ENCODE results near the gene HTRA2. TPM values are rescaled to one million over a fixed set of nuclear protein-coding genes. Genes with fewer than 3 reads are reported as not detected.

HTRA2 gene
- total and polyA plus RNA-seq, 3 experiments from 2014 or later = 26.0 to 82.1 (median 81.0) TPM

DNA sequence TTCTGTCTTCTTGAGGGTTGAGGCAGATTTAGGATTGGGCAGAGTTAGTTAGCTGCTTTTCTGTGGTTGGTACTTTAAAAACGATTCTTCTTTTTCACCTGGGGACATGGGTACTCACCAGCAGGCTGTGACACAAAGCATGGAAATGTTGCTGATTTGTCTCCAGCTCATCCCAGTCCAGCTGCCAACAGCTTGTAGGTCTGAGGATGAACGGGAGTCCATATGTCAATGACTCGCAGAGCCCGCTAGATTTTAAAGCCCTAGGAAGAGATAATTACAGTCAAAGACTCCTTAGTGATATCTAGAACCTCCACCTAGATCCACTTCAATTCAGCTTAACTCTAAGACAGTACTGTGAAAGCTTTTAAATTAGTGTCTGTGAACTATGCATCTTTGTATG lies 45.6 kb downstream of the HTRA2 start:
- no peak for DNase-seq

DNA sequence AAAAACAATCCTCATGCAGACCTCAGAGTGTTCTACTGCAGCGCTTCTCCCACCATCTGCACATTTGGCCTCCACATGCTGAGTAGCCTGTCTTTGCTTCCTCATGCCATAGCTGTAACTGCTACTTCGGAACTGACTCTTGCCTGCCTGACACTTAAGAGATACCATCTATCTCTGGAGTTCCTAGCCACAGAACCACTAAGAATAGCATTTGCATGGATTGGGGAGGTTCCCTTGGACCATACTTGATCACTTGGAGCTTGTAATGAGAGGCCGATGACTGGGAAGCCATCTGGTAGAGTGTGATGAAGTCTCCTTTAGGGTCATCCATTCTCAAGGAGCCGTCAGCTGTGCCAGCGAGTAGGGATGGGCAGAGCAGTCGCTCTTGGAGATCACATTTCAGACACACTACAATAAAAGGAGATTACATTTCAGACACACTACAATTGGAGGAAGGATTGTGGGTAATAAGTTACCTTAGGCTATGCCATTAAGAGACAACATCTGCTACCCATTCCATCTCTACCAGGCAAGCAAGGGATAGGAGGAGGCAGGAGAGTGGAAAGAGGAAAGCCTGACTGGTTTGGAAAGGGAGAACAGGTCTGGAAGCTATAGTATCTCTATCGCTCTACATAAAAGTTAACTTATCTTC lies 46.6 kb downstream of the HTRA2 start:
- H3K4me3 ChIP-seq (ENCODE audit: low read length) = no peak overlapping the region
- ChIA-PET POLR2A (interaction anchor here (1.4 kb wide), 1 partner anchor 104 kb away, joined by 3 read pairs; the partner anchor contains the start of gene MRPL53), CTCF (interaction anchor here (1.2 to 1.3 kb wide), 2 partner anchors 10 to 184 kb away, joined by 3 to 4 read pairs; no protein-coding TSS in a partner anchor)
- H3K4me3 Mint-ChIP-seq = no peak overlapping the region
- peaks cover 11% of the 10 kb centered on the region for H3K4me1 ChIP-seq (ENCODE audit: insufficient read depth, low read length)
- H3K27me3 Mint-ChIP-seq = peaks cover 0 to 6% of the 10 kb centered on the region in 2 donors
- no peak overlapping the region for H3K27ac ChIP-seq (ENCODE audit: low read depth, low read length)
- H3K9me3 Mint-ChIP-seq = no peaks in the 10 kb centered on the region
- no peaks in the 10 kb centered on the region for H3K9me3 ChIP-seq (ENCODE audit: low read length)
- peak overlapping the region in 1 of 8 donors; percentile 24 for H3K27ac Mint-ChIP-seq
- H3K27me3 ChIP-seq (ENCODE audit: insufficient read depth, low read length, poor library complexity, severe bottlenecking) = no peaks in the 10 kb centered on the region
- peaks cover 0 to 4% (median 0%) of the 10 kb centered on the region in 3 donors for H3K36me3 Mint-ChIP-seq
- H3K4me1 Mint-ChIP-seq = peaks cover 14 to 15% (median 15%) of the 10 kb centered on the region in 3 donors
- DNase-seq = no peak
- H3K36me3 ChIP-seq (ENCODE audit: insufficient read depth, low read length) = no peaks in the 10 kb centered on the region

More for the DNA sequence above, 45.6 kb downstream of the HTRA2 start:
- Histone ChIP-seq H3K9me3 (ENCODE audit: low read length) (no peaks in the 10 kb centered on the region), H3K27ac (ENCODE audit: low read depth, low read length) (no peak overlapping the region), H3K4me3 (ENCODE audit: low read length) (no peak overlapping the region), H3K36me3 (ENCODE audit: insufficient read depth, low read length) (no peaks in the 10 kb centered on the region), H3K4me1 (ENCODE audit: insufficient read depth, low read length) (peaks cover 11% of the 10 kb centered on the region), H3K27me3 (ENCODE audit: insufficient read depth, low read length, poor library complexity, severe bottlenecking) (no peaks in the 10 kb centered on the region)
- ChIA-PET CTCF (interaction anchor here (2.0 kb wide), 1 partner anchor 12 kb away, joined by 7 read pairs; no protein-coding TSS in a partner anchor), POLR2A (no interaction called here)
- Mint-ChIP-seq H3K9me3 (no peaks in the 10 kb centered on the region), H3K4me1 (peaks cover 14 to 15% (median 15%) of the 10 kb centered on the region in 3 donors), H3K27me3 (peaks cover 0 to 3% of the 10 kb centered on the region in 2 donors), H3K27ac (no peak overlapping the region), H3K4me3 (no peak overlapping the region), H3K36me3 (peaks cover 0 to 4% (median 0%) of the 10 kb centered on the region in 3 donors)

DNA sequence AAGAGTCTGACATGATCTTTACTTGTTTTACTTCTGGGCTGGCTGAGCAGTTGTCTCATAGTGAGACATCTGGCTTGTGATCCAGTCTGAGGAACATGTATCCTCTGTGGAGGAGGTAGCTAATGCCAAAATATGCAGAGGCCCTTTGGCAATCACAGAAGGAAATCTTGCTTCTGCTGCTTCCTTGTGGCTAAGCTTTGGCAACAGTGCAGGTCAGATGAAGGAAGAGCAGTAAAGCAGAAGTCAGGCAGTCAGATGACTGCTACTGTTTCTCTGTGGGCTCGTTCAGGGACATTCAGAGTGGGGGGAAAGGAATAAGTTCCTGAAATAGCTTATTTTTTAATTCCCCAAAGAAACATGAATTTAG lies 47.1 kb downstream of the HTRA2 start:
- Mint-ChIP-seq H3K27ac (peak overlapping the region in 1 of 8 donors; percentile 23), H3K9me3 (no peaks in the 10 kb centered on the region), H3K4me1 (peaks cover 14 to 15% (median 15%) of the 10 kb centered on the region in 3 donors), H3K27me3 (peaks cover 0 to 6% of the 10 kb centered on the region in 2 donors), H3K36me3 (peaks cover 0 to 4% (median 0%) of the 10 kb centered on the region in 3 donors), H3K4me3 (no peak overlapping the region)
- Histone ChIP-seq H3K9me3 (ENCODE audit: low read length) (no peaks in the 10 kb centered on the region), H3K36me3 (ENCODE audit: insufficient read depth, low read length) (no peaks in the 10 kb centered on the region), H3K27me3 (ENCODE audit: insufficient read depth, low read length, poor library complexity, severe bottlenecking) (no peaks in the 10 kb centered on the region), H3K27ac (ENCODE audit: low read depth, low read length) (no peak overlapping the region), H3K4me1 (ENCODE audit: insufficient read depth, low read length) (peaks cover 11% of the 10 kb centered on the region), H3K4me3 (ENCODE audit: low read length) (no peak overlapping the region)
- CTCF ChIA-PET = interaction anchor here (1.2 to 1.4 kb wide), 3 partner anchors 9 to 185 kb away, joined by 3 to 4 read pairs (median 3); no protein-coding TSS in a partner anchor
- POLR2A ChIA-PET = interaction anchor here (1.4 kb wide), 1 partner anchor 105 kb away, joined by 3 read pairs; the partner anchor contains the start of gene MRPL53
- no peak for DNase-seq

DNA sequence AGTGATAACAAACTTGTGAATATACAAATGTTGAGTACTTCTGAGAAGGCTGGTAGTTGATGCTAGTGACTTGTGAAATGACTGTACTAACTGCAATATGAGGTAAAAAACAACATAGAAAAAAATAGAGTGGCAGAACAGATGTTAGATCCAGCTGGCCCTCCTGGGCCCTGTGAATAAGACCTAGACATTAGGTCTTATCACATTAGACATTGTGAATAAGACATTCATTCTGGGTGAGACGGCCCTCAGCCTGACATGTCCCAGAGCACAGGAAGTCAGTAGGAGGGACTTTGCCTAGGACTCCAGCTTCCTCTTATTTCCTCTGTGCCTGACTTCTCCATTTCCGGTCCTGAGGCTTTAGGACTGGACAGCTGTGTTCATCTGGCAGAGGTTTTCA lies 47.7 kb downstream of the HTRA2 start:
- Histone ChIP-seq H3K4me3 (ENCODE audit: low read length) (no peak overlapping the region), H3K9me3 (ENCODE audit: low read length) (no peaks in the 10 kb centered on the region), H3K36me3 (ENCODE audit: insufficient read depth, low read length) (no peaks in the 10 kb centered on the region), H3K27ac (ENCODE audit: low read depth, low read length) (no peak overlapping the region), H3K4me1 (ENCODE audit: insufficient read depth, low read length) (peaks cover 11% of the 10 kb centered on the region), H3K27me3 (ENCODE audit: insufficient read depth, low read length, poor library complexity, severe bottlenecking) (no peaks in the 10 kb centered on the region)
- CTCF ChIA-PET = interaction anchor here (1.2 to 1.4 kb wide), 3 partner anchors 8 to 186 kb away, joined by 3 to 4 read pairs (median 3); no protein-coding TSS in a partner anchor
- H3K9me3 Mint-ChIP-seq = no peaks in the 10 kb centered on the region
- peak overlapping the region in 2 of 8 donors; percentile 50 to 59 for H3K27ac Mint-ChIP-seq
- peaks cover 0 to 6% of the 10 kb centered on the region in 2 donors for H3K27me3 Mint-ChIP-seq
- peaks cover 14 to 15% (median 15%) of the 10 kb centered on the region in 3 donors for H3K4me1 Mint-ChIP-seq
- DNase-seq = no peak
- POLR2A ChIA-PET = interaction anchor here (1.4 kb wide), 1 partner anchor 105 kb away, joined by 3 read pairs; the partner anchor contains the start of gene MRPL53
- no peak overlapping the region for H3K4me3 Mint-ChIP-seq
- peaks cover 0 to 4% (median 0%) of the 10 kb centered on the region in 3 donors for H3K36me3 Mint-ChIP-seq

DNA sequence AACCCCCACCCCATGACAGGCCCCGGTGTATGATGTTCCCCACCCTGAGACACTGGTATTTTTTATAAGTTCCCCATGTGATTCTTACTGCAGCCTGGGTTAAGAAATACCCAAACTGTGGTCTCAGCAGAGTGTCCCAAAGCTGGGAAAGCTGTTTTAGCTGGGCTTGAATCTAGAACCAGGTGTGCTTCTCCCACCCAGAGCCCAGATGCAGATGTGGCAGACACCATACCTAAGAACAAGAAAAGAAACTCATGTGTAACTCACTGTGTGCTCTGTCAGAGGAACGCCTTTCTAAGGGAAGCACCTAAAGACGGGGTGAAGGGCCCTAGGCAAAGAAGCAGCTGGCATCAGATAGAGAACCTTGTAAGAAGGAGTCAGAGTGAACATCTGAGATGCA lies 48.7 kb downstream of the HTRA2 start:
- H3K36me3 ChIP-seq (ENCODE audit: insufficient read depth, low read length) = no peaks in the 10 kb centered on the region
- Mint-ChIP-seq H3K9me3 (no peaks in the 10 kb centered on the region), H3K27ac (peak overlapping the region in 1 of 8 donors; percentile 1), H3K27me3 (peaks cover 3 to 7% of the 10 kb centered on the region in 2 donors), H3K4me1 (peaks cover 14 to 15% (median 15%) of the 10 kb centered on the region in 3 donors), H3K36me3 (peaks cover 0 to 4% (median 0%) of the 10 kb centered on the region in 3 donors), H3K4me3 (no peak overlapping the region)
- no peak overlapping the region for H3K4me3 ChIP-seq (ENCODE audit: low read length)
- ChIA-PET CTCF (no interaction called here), POLR2A (no interaction called here)
- no peaks in the 10 kb centered on the region for H3K9me3 ChIP-seq (ENCODE audit: low read length)
- H3K27me3 ChIP-seq (ENCODE audit: insufficient read depth, low read length, poor library complexity, severe bottlenecking) = no peaks in the 10 kb centered on the region
- no peak overlapping the region for H3K27ac ChIP-seq (ENCODE audit: low read depth, low read length)
- no peak for DNase-seq
- peaks cover 9% of the 10 kb centered on the region for H3K4me1 ChIP-seq (ENCODE audit: insufficient read depth, low read length)

DNA sequence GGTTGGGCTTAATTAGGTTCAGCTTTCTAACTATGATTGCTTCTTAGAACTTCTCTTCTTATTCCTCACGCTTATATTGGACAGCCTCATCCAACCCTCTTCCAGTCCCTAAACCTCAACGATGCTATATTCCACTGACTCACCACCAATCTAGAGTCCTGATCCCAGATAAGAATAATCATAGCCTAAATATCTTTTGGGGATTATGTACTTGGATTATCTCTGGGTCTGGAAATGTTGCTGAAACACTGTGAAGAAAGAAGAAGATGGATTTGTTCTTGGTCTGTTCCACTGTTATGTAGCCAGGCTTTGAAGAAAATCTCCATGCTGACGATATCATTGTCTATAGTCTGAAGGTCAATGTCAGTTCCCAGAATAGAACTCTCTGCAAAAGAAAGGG lies 51.7 kb downstream of the HTRA2 start:
- H3K4me3 Mint-ChIP-seq = no peak overlapping the region

DNA sequence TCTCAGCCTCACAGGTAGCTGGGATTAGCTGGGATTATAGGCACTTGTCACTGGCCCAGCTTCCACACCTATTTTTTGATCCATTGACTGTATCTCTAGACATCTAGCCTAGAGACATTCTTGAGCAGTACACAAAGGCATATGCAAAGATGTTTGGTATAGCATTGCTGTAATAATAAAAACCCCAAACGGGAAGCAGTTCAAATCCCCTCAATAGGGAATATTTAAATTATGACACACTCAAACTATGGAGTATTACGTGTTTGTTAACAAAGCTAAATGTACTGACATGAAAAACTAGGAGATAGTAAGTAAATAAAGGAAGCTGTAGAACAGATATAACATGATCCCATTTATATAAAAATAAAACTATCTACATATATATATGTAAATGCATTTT lies 52.5 kb downstream of the HTRA2 start:
- no peak for DNase-seq
- Mint-ChIP-seq H3K27ac (no peak overlapping the region), H3K36me3 (no peaks in the 10 kb centered on the region), H3K27me3 (peaks cover 3 to 7% of the 10 kb centered on the region in 2 donors), H3K4me1 (peaks cover 0 to 8% (median 5%) of the 10 kb centered on the region in 3 donors), H3K4me3 (no peak overlapping the region), H3K9me3 (no peaks in the 10 kb centered on the region)
- H3K27ac ChIP-seq (ENCODE audit: low read depth, low read length) = no peak overlapping the region
- no peaks in the 10 kb centered on the region for H3K4me1 ChIP-seq (ENCODE audit: insufficient read depth, low read length)
- H3K9me3 ChIP-seq (ENCODE audit: low read length) = no peaks in the 10 kb centered on the region
- no peak overlapping the region for H3K4me3 ChIP-seq (ENCODE audit: low read length)
- POLR2A ChIA-PET = no interaction called here
- no peaks in the 10 kb centered on the region for H3K27me3 ChIP-seq (ENCODE audit: insufficient read depth, low read length, poor library complexity, severe bottlenecking)
- CTCF ChIA-PET = interaction anchor here (1.4 kb wide), 1 partner anchor 14 kb away, joined by 3 read pairs; no protein-coding TSS in a partner anchor
- H3K36me3 ChIP-seq (ENCODE audit: insufficient read depth, low read length) = no peaks in the 10 kb centered on the region

More for the DNA sequence above, 51.7 kb downstream of the HTRA2 start:
- Mint-ChIP-seq H3K4me1 (peaks cover 0 to 8% (median 5%) of the 10 kb centered on the region in 3 donors), H3K27ac (no peak overlapping the region), H3K36me3 (no peaks in the 10 kb centered on the region), H3K9me3 (no peaks in the 10 kb centered on the region), H3K27me3 (peaks cover 3 to 7% of the 10 kb centered on the region in 2 donors)
- Histone ChIP-seq H3K36me3 (ENCODE audit: insufficient read depth, low read length) (no peaks in the 10 kb centered on the region), H3K27me3 (ENCODE audit: insufficient read depth, low read length, poor library complexity, severe bottlenecking) (no peaks in the 10 kb centered on the region), H3K9me3 (ENCODE audit: low read length) (no peaks in the 10 kb centered on the region), H3K4me3 (ENCODE audit: low read length) (no peak overlapping the region), H3K4me1 (ENCODE audit: insufficient read depth, low read length) (no peaks in the 10 kb centered on the region), H3K27ac (ENCODE audit: low read depth, low read length) (no peak overlapping the region)
- CTCF ChIA-PET = no interaction called here
- POLR2A ChIA-PET = no interaction called here
- DNase-seq = no peak

Data from CD8-positive, alpha-beta memory T cell (primary cell).